IMR-90 (cell line): ENCODE measurements around the gene TULP3. TPM values are rescaled to one million over a fixed set of nuclear protein-coding genes. Genes with fewer than 3 reads are reported as not detected.

Experiments used
- ATAC-seq: fragments of 200-7000 bp; cut with Tn5 transposase; 2 replicates; pipeline ENCODE4 v1.9.1; 2020; ENCODE audit warnings: low read depth, mild to moderate bottlenecking, moderate library complexity
- BruUV-seq: library from RNA; stranded (reverse); fragments of 400-500 nt; replicated peaks from 2 replicates; lab custom pipeline; 2021; lab: Mats Ljungman, UMichigan
- CTCF ChIA-PET: fragments of 300-600 bp; formaldehyde crosslinking; extraction: SDS; loops from one replicate; lab custom pipeline; 2021; ENCODE audit warnings: antibody characterized with exemption; lab: Yijun Ruan, JAX
- POLR2A ChIA-PET: fragments of 300-600 bp; sonication (Branson Sonifier 250); formaldehyde crosslinking; loops from one replicate; lab custom pipeline; 2022; ENCODE audit warnings: antibody characterized with exemption; ENCODE audit not compliant: unreplicated experiment; lab: Charles Lee
- DNase-seq: peaks from one replicate; pipeline ENCODE4 v3.0.0; 2013
- H2AFZ ChIP-seq: replicated peaks from 2 replicates; pipeline ENCODE3; 2013; ENCODE audit warnings: low read length, mild to moderate bottlenecking; ENCODE audit not compliant: poor library complexity
- H2AK5ac ChIP-seq: 2 replicates; pipeline ENCODE4 v1.6.1; 2013; ENCODE audit warnings: low read depth, low read length, inconsistent platforms
- H2AK9ac ChIP-seq: replicated peaks from 2 replicates; pipeline ENCODE3; 2013; ENCODE audit warnings: mild to moderate bottlenecking, low read depth, low read length, moderate library complexity; ENCODE audit not compliant: poor library complexity
- H2BK120ac ChIP-seq: 2 replicates; pipeline ENCODE4 v1.6.1; 2013; ENCODE audit warnings: low read depth, low read length, inconsistent platforms
- H2BK15ac ChIP-seq: 3 replicates; pipeline ENCODE4 v1.6.1; 2013; ENCODE audit warnings: low read depth, low read length, inconsistent platforms
- H2BK20ac ChIP-seq: 2 replicates; pipeline ENCODE4 v1.6.1; 2013; ENCODE audit warnings: low read depth, mild to moderate bottlenecking, inconsistent platforms, low read length, moderate library complexity
- H2BK5ac ChIP-seq: 2 replicates; pipeline ENCODE4 v1.6.1; 2013; ENCODE audit warnings: mild to moderate bottlenecking, low read depth, low read length, inconsistent platforms; ENCODE audit not compliant: poor library complexity, severe bottlenecking
- H3K14ac ChIP-seq: replicated peaks from 2 replicates; pipeline ENCODE4 v1.6.1; 2013; ENCODE audit warnings: low read depth, low read length, inconsistent platforms
- H3K18ac ChIP-seq: 2 replicates; pipeline ENCODE4 v1.6.1; 2013; ENCODE audit warnings: low read depth, low read length, control low read depth
- H3K23ac ChIP-seq: 2 replicates; pipeline ENCODE4 v1.6.1; 2013; ENCODE audit warnings: low read depth, low read length, inconsistent platforms
- H3K27ac ChIP-seq: 2 replicates; pipeline ENCODE4 v1.5.1; 2013; ENCODE audit warnings: mild to moderate bottlenecking, control low read depth, low read length; ENCODE audit not compliant: insufficient read depth
- H3K27me3 ChIP-seq: 2 replicates; pipeline ENCODE4 v1.6.1; 2013; ENCODE audit warnings: low read length; ENCODE audit not compliant: control insufficient read depth, insufficient read depth
- H3K36me3 ChIP-seq: 2 replicates; pipeline ENCODE4 v1.6.1; 2013; ENCODE audit warnings: low read length, mixed read lengths; ENCODE audit not compliant: control insufficient read depth, insufficient read depth
- H3K4ac ChIP-seq: 2 replicates; pipeline ENCODE4 v1.6.1; 2013; ENCODE audit warnings: low read depth, low read length, inconsistent platforms
- H3K4me1 ChIP-seq: 2 replicates; pipeline ENCODE4 v1.6.1; 2013; ENCODE audit warnings: low read length, mixed read lengths; ENCODE audit not compliant: control insufficient read depth, insufficient read depth
- H3K4me2 ChIP-seq: 2 replicates; pipeline ENCODE4 v1.6.1; 2013; ENCODE audit warnings: low read depth, mild to moderate bottlenecking, control low read depth, low read length, moderate library complexity
- H3K4me3 ChIP-seq: 2 replicates; pipeline ENCODE4 v1.5.1; 2013; ENCODE audit warnings: low read depth, mild to moderate bottlenecking, control low read depth, low read length, moderate library complexity; ENCODE audit not compliant: insufficient read depth
- H3K56ac ChIP-seq: 2 replicates; pipeline ENCODE4 v1.6.1; 2013; ENCODE audit warnings: low read length, inconsistent platforms; ENCODE audit not compliant: insufficient read depth; ENCODE audit errors: extremely low read depth
- H3K79me1 ChIP-seq, 2 experiments: 2 replicates each; pipeline ENCODE4 v1.6.1; 2013; ENCODE audit warnings: low read length in 2 of 2, inconsistent platforms in 1 of 2, low read depth in 1 of 2
- H3K9ac ChIP-seq: 2 replicates; pipeline ENCODE4 v1.6.1; 2013; ENCODE audit warnings: low read depth, low read length, control low read depth
- H3K9me1 ChIP-seq: 2 replicates; pipeline ENCODE4 v1.6.1; 2013; ENCODE audit warnings: low read length, inconsistent platforms; ENCODE audit not compliant: insufficient read depth
- H3K9me3 ChIP-seq: 2 replicates; pipeline ENCODE4 v1.6.1; 2013; ENCODE audit warnings: low read length; ENCODE audit not compliant: control insufficient read depth, insufficient read depth
- H4K20me1 ChIP-seq: 2 replicates; pipeline ENCODE4 v1.6.1; 2013; ENCODE audit warnings: low read length, inconsistent platforms; ENCODE audit not compliant: insufficient read depth
- H4K5ac ChIP-seq: 2 replicates; pipeline ENCODE4 v1.6.1; 2013; ENCODE audit warnings: mild to moderate bottlenecking, low read depth, low read length, control low read depth
- H4K8ac ChIP-seq, 2 experiments: 2 replicates each; pipeline ENCODE4 v1.6.1; 2013; ENCODE audit warnings: low read depth in 2 of 2, low read length in 2 of 2, control low read depth in 1 of 2, inconsistent platforms in 1 of 2
- H4K91ac ChIP-seq: 2 replicates; pipeline ENCODE4 v1.6.1; 2013; ENCODE audit warnings: low read depth, low read length, inconsistent platforms; ENCODE audit not compliant: insufficient read depth
- CHD1 ChIP-seq: IDR thresholded peaks from 2 replicates; pipeline ENCODE4 v1.6.1; 2012; ENCODE audit warnings: low read depth, low read length, improper control_type of control experiment
- ELK1 ChIP-seq: fragments of 150-350 bp; IDR thresholded peaks from 2 replicates; pipeline ENCODE4 v1.6.1; 2016; ENCODE audit warnings: low read depth, mild to moderate bottlenecking, low read length, moderate library complexity, borderline replicate concordance
- MAFK ChIP-seq: IDR thresholded peaks from 2 replicates; pipeline ENCODE4 v1.6.1; 2012; ENCODE audit warnings: low read depth, low read length, improper control_type of control experiment
- RFX5 ChIP-seq: IDR thresholded peaks from 2 replicates; pipeline ENCODE4 v1.8.0; 2012; ENCODE audit warnings: low read depth, mild to moderate bottlenecking, low read length, moderate library complexity
- WGBS, 2 experiments: methylation state at CpG; one replicate each; pipeline versions ENCODE4 v1.1.5 to v1.1.7; 2013; ENCODE audit warnings: missing lambda C conversion rate in 2 of 2; ENCODE audit not compliant: insufficient read length in 1 of 2; ENCODE audit errors: extremely low coverage in 2 of 2; 5-methylcytosine and 5-hydroxymethylcytosine counted together
- dilution Hi-C: fragments of 300-500 bp; cut with HindIII; formaldehyde crosslinking; loops from one replicate; pipeline ENCODE4 v1.14.3; 2018; ENCODE audit warnings: low sequenced_read_pairs; ENCODE audit not compliant: unreplicated experiment
- in situ Hi-C: fragments of 300-500 bp; cut with MboI; formaldehyde crosslinking; loops from 3 replicates; pipeline ENCODE4 v1.14.3; 2019; ENCODE audit warnings: low sequenced_read_pairs, inconsistent platforms, mixed read lengths
- intact Hi-C: fragments of 100-400 bp; cut with micrococcal nuclease; formaldehyde crosslinking; loops from 2 replicates; pipeline ENCODE4 v1.10.0; 2022
- polyA plus RNA-seq, 3 experiments: library from polyadenylated mRNA; depleted of rRNA; stranded (reverse); fragments of >200 nt; gene quantifications; 2 replicates each; pipeline ENCODE4 v1.2.3, GENCODE V29; 2012; ENCODE audit warnings: low replicate concordance in 1 of 3
- total RNA-seq: library from RNA; depleted of rRNA; stranded (reverse); fragments of >200 nt; gene quantifications from 2 replicates; pipeline ENCODE4 v1.2.3, GENCODE V29; 2012

Gene TULP3
- total and polyA plus RNA-seq, 2 of the 4 experiments (the other 2 are of a cell fraction) = 35.2 to 35.5 TPM

- WGBS, 2 experiments = no CpG with 5 or more reads among the region's 5 CpGs
Measured at GRCh38 chr12:2897418-2897817, 6.7 kb downstream of the TULP3 start.

More at GRCh38 chr12:2897418-2897817, 6.7 kb downstream of the TULP3 start:
- no peak overlapping the region for H3K23ac ChIP-seq
- no peak overlapping the region for H3K14ac ChIP-seq
- H3K4me2 ChIP-seq = no peak overlapping the region
- intact Hi-C loops = no loop called here
- no peak overlapping the region for H2BK15ac ChIP-seq
- no peak overlapping the region for H3K27ac ChIP-seq
- no peak overlapping the region for H2BK20ac ChIP-seq
- no peaks in the 10 kb centered on the region for H3K9me3 ChIP-seq
- BruUV-seq = no TSS peak
- ATAC-seq (no peak), DNase-seq (no peak)
- H3K4me3 ChIP-seq = no peak overlapping the region
- no peak overlapping the region for H3K56ac ChIP-seq
- no peak overlapping the region for H3K18ac ChIP-seq
- no peak overlapping the region for H4K8ac ChIP-seq
- H3K36me3 ChIP-seq = peaks cover 2% of the 10 kb centered on the region
- no peak overlapping the region for H4K5ac ChIP-seq
- no peaks in the 10 kb centered on the region for H3K27me3 ChIP-seq
- dilution Hi-C loops = no loop called here
- no peak overlapping the region for H4K91ac ChIP-seq
- TF ChIP-seq RFX5 (no peak), MAFK (no peak), CHD1 (no peak), ELK1 (no peak)
- H2AFZ ChIP-seq = no peak overlapping the region
- POLR2A ChIA-PET = interaction anchor here (0.6 kb wide), 1 partner anchor 9 kb away, joined by 8 read pairs; no protein-coding TSS in a partner anchor
- H4K20me1 ChIP-seq = peaks cover 43% of the 10 kb centered on the region
- peaks cover 12% of the 10 kb centered on the region for H3K9me1 ChIP-seq
- in situ Hi-C loops = no loop called here
- H3K4me1 ChIP-seq = peaks cover 5% of the 10 kb centered on the region
- no peak overlapping the region for H3K9ac ChIP-seq
- no peak overlapping the region for H2AK5ac ChIP-seq
- no peak overlapping the region for H2AK9ac ChIP-seq
- H3K79me1 ChIP-seq = peaks cover 11 to 72% of the 10 kb centered on the region in 2 experiments
- H2BK120ac ChIP-seq = no peak overlapping the region
- no peak overlapping the region for H3K4ac ChIP-seq
- no peak overlapping the region for H2BK5ac ChIP-seq
- CTCF ChIA-PET = no interaction called here
